ENCODE results near the gene UNC50.

UNC50 gene

DNA sequence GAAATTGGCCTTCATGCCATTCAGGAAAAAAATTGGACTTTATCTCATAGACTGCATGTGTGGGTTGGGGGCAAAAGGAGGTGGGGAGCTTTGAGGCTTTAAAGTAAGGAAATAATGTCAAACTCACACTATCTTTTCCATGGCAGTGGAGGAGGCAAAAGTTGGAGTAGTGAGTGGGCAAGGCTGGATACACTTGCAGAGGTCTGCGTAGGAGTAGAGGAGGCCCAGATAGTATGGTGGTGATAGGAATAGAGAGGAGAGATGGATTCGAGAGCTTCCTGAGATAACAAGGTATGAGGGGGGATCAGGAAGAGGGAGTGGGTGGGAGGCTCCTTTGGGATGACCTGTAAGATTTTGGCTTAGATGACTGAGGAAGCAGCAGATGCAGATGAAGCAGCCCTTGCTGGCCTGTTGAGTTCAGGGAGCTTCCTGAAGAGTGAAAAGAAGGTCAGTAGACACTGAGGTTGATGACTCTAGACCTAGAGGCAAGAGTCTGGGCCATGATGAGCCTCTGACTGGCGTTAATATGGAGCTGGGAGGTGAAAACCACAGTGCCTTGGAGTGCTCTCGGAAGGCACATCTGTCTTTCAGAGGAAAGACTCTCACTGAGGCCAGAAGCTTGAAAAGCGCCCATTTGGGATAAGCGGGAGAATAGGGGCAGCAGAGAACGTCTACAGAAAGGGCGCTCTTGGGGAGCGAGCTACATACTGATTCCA is 5.8 kb downstream of the UNC50 start:
- Histone ChIP-seq H3K4me2 (ENCODE audit: low read depth, low read length, poor library complexity, severe bottlenecking) (no peak overlapping the region), H3K27ac (ENCODE audit: low read depth, low read length) (no peak overlapping the region), H3K36me3 (ENCODE audit: low read length) (peaks cover 3% of the 10 kb centered on the region; the same call in 1 of the 2 replicates), H3K4me3 (ENCODE audit: insufficient read depth, low read length, poor library complexity, severe bottlenecking) (no peak overlapping the region), H4K20me1 (ENCODE audit: low read depth, low read length) (no peaks in the 10 kb centered on the region), H3F3A (ENCODE audit: insufficient read depth) (no peaks in the 10 kb centered on the region), H3K79me2 (ENCODE audit: insufficient read depth, low read length) (no peaks in the 10 kb centered on the region; the same call in 1 of the 2 replicates), H2AFZ (ENCODE audit: low read depth, low read length, severe bottlenecking) (no peak overlapping the region), H3K27me3 (ENCODE audit: low read length) (no peaks in the 10 kb centered on the region), H3K9me3 (ENCODE audit: insufficient read depth, low read length) (no peaks in the 10 kb centered on the region), H3K9me2 (replicated peaks; ENCODE audit: insufficient read depth, low read length) (no peaks in the 10 kb centered on the region), H3K9ac (ENCODE audit: low read length) (no peak overlapping the region)
- TF ChIP-seq, protein P1, sequence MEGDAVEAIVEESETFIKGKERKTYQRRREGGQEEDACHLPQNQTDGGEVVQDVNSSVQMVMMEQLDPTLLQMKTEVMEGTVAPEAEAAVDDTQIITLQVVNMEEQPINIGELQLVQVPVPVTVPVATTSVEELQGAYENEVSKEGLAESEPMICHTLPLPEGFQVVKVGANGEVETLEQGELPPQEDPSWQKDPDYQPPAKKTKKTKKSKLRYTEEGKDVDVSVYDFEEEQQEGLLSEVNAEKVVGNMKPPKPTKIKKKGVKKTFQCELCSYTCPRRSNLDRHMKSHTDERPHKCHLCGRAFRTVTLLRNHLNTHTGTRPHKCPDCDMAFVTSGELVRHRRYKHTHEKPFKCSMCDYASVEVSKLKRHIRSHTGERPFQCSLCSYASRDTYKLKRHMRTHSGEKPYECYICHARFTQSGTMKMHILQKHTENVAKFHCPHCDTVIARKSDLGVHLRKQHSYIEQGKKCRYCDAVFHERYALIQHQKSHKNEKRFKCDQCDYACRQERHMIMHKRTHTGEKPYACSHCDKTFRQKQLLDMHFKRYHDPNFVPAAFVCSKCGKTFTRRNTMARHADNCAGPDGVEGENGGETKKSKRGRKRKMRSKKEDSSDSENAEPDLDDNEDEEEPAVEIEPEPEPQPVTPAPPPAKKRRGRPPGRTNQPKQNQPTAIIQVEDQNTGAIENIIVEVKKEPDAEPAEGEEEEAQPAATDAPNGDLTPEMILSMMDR (IDR thresholded peaks at IDR 0.05; ENCODE audit: insufficient read depth, low read length, poor library complexity, severe bottlenecking) = no peak
- no peak for TF ChIP-seq EZH2phosphoT487 (conservative IDR thresholded peaks at IDR 0.05; ENCODE audit: low read length)

DNA sequence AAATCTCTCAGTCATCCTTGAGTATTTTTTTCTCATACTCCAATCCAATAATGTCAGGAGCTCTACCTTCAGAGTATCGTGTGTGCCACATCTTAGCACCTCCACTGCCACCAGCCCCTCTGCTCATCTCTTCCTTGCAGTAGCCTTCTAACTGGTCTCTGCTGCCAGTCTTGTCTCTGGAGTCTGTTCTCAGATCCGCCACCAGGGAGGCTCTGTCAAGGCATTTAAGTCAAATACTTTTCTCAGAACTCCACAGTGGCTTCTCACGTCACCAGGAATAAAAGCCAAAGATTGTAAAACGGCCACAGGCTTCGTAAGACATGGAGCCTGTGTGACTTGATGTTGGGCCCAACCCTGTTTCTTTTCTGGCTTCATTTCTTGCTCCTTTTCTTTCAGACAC is 7.1 kb downstream of the UNC50 start:
- TF ChIP-seq EZH2phosphoT487 (conservative IDR thresholded peaks at IDR 0.05; ENCODE audit: low read length) = no peak
- TF ChIP-seq, protein P1 (IDR thresholded peaks at IDR 0.05; ENCODE audit: insufficient read depth, low read length, poor library complexity, severe bottlenecking) = no peak
- H3K9me2 ChIP-seq (replicated peaks; ENCODE audit: insufficient read depth, low read length) = no peaks in the 10 kb centered on the region
- H3K9me3 ChIP-seq (ENCODE audit: insufficient read depth, low read length) = no peaks in the 10 kb centered on the region
- H2AFZ ChIP-seq (ENCODE audit: low read depth, low read length, severe bottlenecking) = no peak overlapping the region
- no peaks in the 10 kb centered on the region for H3K27me3 ChIP-seq (ENCODE audit: low read length)
- H3K4me3 ChIP-seq (ENCODE audit: insufficient read depth, low read length, poor library complexity, severe bottlenecking) = no peak overlapping the region
- H3K4me2 ChIP-seq (ENCODE audit: low read depth, low read length, poor library complexity, severe bottlenecking) = no peak overlapping the region
- H3K27ac ChIP-seq (ENCODE audit: low read depth, low read length) = no peak overlapping the region
- no peaks in the 10 kb centered on the region for H4K20me1 ChIP-seq (ENCODE audit: low read depth, low read length)
- H3K79me2 ChIP-seq (ENCODE audit: insufficient read depth, low read length) = no peaks in the 10 kb centered on the region
- peaks cover 3% of the 10 kb centered on the region; the same call in 1 of the 2 replicates for H3K36me3 ChIP-seq (ENCODE audit: low read length)
- no peak overlapping the region for H3K9ac ChIP-seq (ENCODE audit: low read length)
- no peaks in the 10 kb centered on the region for H3F3A ChIP-seq (ENCODE audit: insufficient read depth)

DNA sequence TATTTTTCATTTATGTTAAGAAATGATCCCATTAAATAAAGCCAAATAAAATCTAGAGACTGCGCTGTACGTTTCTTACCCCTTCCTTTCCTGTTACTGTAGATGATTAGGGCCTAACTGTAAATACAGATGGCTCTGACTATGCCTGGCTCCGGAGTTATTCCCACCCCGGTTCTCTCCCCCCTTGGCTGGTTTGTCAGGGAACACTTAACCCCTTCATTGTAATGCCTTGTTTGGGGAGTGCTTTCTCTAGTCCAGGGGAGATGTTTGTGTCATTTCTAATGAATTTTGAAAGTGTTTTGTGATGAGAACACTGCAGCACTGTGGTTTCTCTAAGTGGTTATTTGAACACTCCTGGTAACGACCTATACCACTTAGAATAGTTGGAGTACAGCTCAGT is 8.8 kb downstream of the UNC50 start:
- Histone ChIP-seq H2AFZ (ENCODE audit: low read depth, low read length, severe bottlenecking) (no peak overlapping the region), H3K79me2 (ENCODE audit: insufficient read depth, low read length) (no peaks in the 10 kb centered on the region), H3K9ac (ENCODE audit: low read length) (no peak overlapping the region), H3K36me3 (ENCODE audit: low read length) (peaks cover 3% of the 10 kb centered on the region; the same call in 1 of the 2 replicates), H3K9me3 (ENCODE audit: insufficient read depth, low read length) (no peaks in the 10 kb centered on the region), H3K4me2 (ENCODE audit: low read depth, low read length, poor library complexity, severe bottlenecking) (no peak overlapping the region), H3K9me2 (replicated peaks; ENCODE audit: insufficient read depth, low read length) (no peaks in the 10 kb centered on the region), H3F3A (ENCODE audit: insufficient read depth) (no peaks in the 10 kb centered on the region), H3K27ac (ENCODE audit: low read depth, low read length) (no peak overlapping the region), H3K4me3 (ENCODE audit: insufficient read depth, low read length, poor library complexity, severe bottlenecking) (no peak overlapping the region), H3K27me3 (ENCODE audit: low read length) (no peaks in the 10 kb centered on the region), H4K20me1 (ENCODE audit: low read depth, low read length) (no peaks in the 10 kb centered on the region)
- TF ChIP-seq, protein P1 (IDR thresholded peaks at IDR 0.05; ENCODE audit: insufficient read depth, low read length, poor library complexity, severe bottlenecking) = no peak
- no peak for TF ChIP-seq EZH2phosphoT487 (conservative IDR thresholded peaks at IDR 0.05; ENCODE audit: low read length)

Measured in SU-DHL-6 (cell line).